ENCODE measurements around the gene ACTRT1. TPM values are rescaled to one million over a fixed set of nuclear protein-coding genes. Genes with fewer than 3 reads are reported as not detected.

Gene ACTRT1
- total and polyA plus RNA-seq, 2 donors (not counting 3 experiments of a cell fraction or from before 2014, with no cell fraction given) = not detected

GRCh38 chrX:128051526-128051925, 677 bp downstream of the ACTRT1 start:
- no peaks in the 10 kb centered on the region for H3K9me1 ChIP-seq (replicated peaks; ENCODE audit: control insufficient read depth, extremely low read depth, insufficient read depth, low read length)
- no peaks in the 10 kb centered on the region for H3K4me1 ChIP-seq (ENCODE audit: control insufficient read depth, extremely low read depth, insufficient read depth, low read length)
- ChIA-PET POLR2A (no interaction called here), CTCF (no interaction called here)
- no peak for TF ChIP-seq JUN (IDR thresholded peaks at IDR 0.05; ENCODE audit: borderline replicate concordance, insufficient read depth, insufficient read length, low read depth)
- TF ChIP-seq GATA2 (IDR thresholded peaks at IDR 0.05; ENCODE audit: insufficient read depth, insufficient read length, low read depth, low read length) = no peak
- no peak for TF ChIP-seq POLR2AphosphoS5 (IDR thresholded peaks at IDR 0.05; ENCODE audit: insufficient read depth, low read depth, low read length)
- no peak overlapping the region for H2AFZ ChIP-seq (ENCODE audit: low read depth, low read length)
- no peaks in the 10 kb centered on the region for H3K79me2 ChIP-seq (ENCODE audit: control insufficient read depth, insufficient read depth, low read length)
- intact Hi-C loops (cut with micrococcal nuclease) (no loop called here), dilution Hi-C loops (cut with MboI; ENCODE audit: extremely low pct_ligation_motif_present, low sequenced_read_pairs) (no loop called here)
- H3K4me2 ChIP-seq (ENCODE audit: insufficient read depth, low read length) = no peak overlapping the region
- no peak overlapping the region for H3K9ac ChIP-seq (replicated peaks; ENCODE audit: extremely low read depth, insufficient read depth, low read length)
- no peak overlapping the region for H3K4me3 ChIP-seq (replicated peaks in 1 of 3; ENCODE audit: insufficient read depth in 1 of 3, low read depth in 1 of 3, low read length in 3 of 3)
- no peaks in the 10 kb centered on the region for H3K9me3 ChIP-seq (replicated peaks; ENCODE audit: control insufficient read depth, insufficient read depth, low read length)
- no TSS peak for BruUV-seq (replicated peaks)
- H4K20me1 ChIP-seq (replicated peaks; ENCODE audit: control insufficient read depth, extremely low read depth, insufficient read depth, low read length) = no peaks in the 10 kb centered on the region
- DNase-seq (ENCODE audit: low read depth, low spot score) (no peak), FAIRE-seq (no peak)
- H3K36me3 ChIP-seq (ENCODE audit: control insufficient read depth in 2 of 2, extremely low read depth in 1 of 2, insufficient read depth in 2 of 2, low read length in 2 of 2) = no peaks in the 10 kb centered on the region
- no peaks in the 10 kb centered on the region for H3K27me3 ChIP-seq (ENCODE audit: control insufficient read depth in 2 of 2, insufficient read depth in 2 of 2, low read length in 2 of 2)
- no peak overlapping the region for H3K27ac ChIP-seq (ENCODE audit: insufficient read depth, low read depth, low read length)

GRCh38 chrX:128035318-128035717, 16.9 kb downstream of the ACTRT1 start:
- ChIA-PET POLR2A (no interaction called here), CTCF (interaction anchor here (1.0 to 1.9 kb wide), 2 partner anchors 14 to 21 kb away, joined by 3 to 7 read pairs; no protein-coding TSS in a partner anchor)
- Histone ChIP-seq H2AFZ (ENCODE audit: low read depth, low read length) (peak overlapping the region; percentile 3), H3K4me3 (replicated peaks in 1 of 3; ENCODE audit: insufficient read depth in 1 of 3, low read depth in 1 of 3, low read length in 3 of 3) (no peak overlapping the region), H3K9me1 (replicated peaks; ENCODE audit: control insufficient read depth, extremely low read depth, insufficient read depth, low read length) (no peaks in the 10 kb centered on the region), H3K27ac (ENCODE audit: insufficient read depth, low read depth, low read length) (peak overlapping the region; percentile 99), H4K20me1 (replicated peaks; ENCODE audit: control insufficient read depth, extremely low read depth, insufficient read depth, low read length) (no peaks in the 10 kb centered on the region), H3K27me3 (ENCODE audit: control insufficient read depth in 2 of 2, insufficient read depth in 2 of 2, low read length in 2 of 2) (no peaks in the 10 kb centered on the region), H3K79me2 (ENCODE audit: control insufficient read depth, insufficient read depth, low read length) (no peaks in the 10 kb centered on the region), H3K4me1 (ENCODE audit: control insufficient read depth, extremely low read depth, insufficient read depth, low read length) (peaks cover 20% of the 10 kb centered on the region), H3K36me3 (ENCODE audit: control insufficient read depth in 2 of 2, extremely low read depth in 1 of 2, insufficient read depth in 2 of 2, low read length in 2 of 2) (no peaks in the 10 kb centered on the region), H3K9ac (replicated peaks; ENCODE audit: extremely low read depth, insufficient read depth, low read length) (peak overlapping the region; percentile 74), H3K4me2 (ENCODE audit: insufficient read depth, low read length) (no peak overlapping the region), H3K9me3 (replicated peaks; ENCODE audit: control insufficient read depth, insufficient read depth, low read length) (no peaks in the 10 kb centered on the region)
- dilution Hi-C loops (cut with MboI; ENCODE audit: extremely low pct_ligation_motif_present, low sequenced_read_pairs) (no loop called here), intact Hi-C loops (cut with micrococcal nuclease) (loop anchor here (1.0 to 5.0 kb wide), 3 partner anchors 14 to 1478 kb away; no protein-coding TSS in a partner anchor)
- FAIRE-seq (peak; percentile 56), DNase-seq (ENCODE audit: low read depth, low spot score) (peak; percentile 76)
- peak; percentile 47 for TF ChIP-seq GATA2 (IDR thresholded peaks at IDR 0.05; ENCODE audit: insufficient read depth, insufficient read length, low read depth, low read length)
- no peak for TF ChIP-seq MYC (IDR thresholded peaks at IDR 0.05; ENCODE audit: low read depth, low read length)
- no peak for TF ChIP-seq POLR2A (IDR thresholded peaks at IDR 0.05; ENCODE audit: low read depth, low read length)
- TF ChIP-seq POLR2AphosphoS5 (IDR thresholded peaks at IDR 0.05; ENCODE audit: insufficient read depth, low read depth, low read length) = no peak
- TF ChIP-seq FOS (IDR thresholded peaks at IDR 0.05; ENCODE audit: borderline replicate concordance, insufficient read depth, low read length) = no peak
- TF ChIP-seq MAX (IDR thresholded peaks at IDR 0.05; ENCODE audit: insufficient read depth, insufficient read length) = no peak
- peak; percentile 72 for TF ChIP-seq JUN (IDR thresholded peaks at IDR 0.05; ENCODE audit: borderline replicate concordance, insufficient read depth, insufficient read length, low read depth)
- no peak for TF ChIP-seq EZH2 (IDR thresholded peaks at IDR 0.05; ENCODE audit: borderline replicate concordance, low read depth, low read length, severe bottlenecking)
- no peak for TF ChIP-seq CTCF (IDR thresholded peaks at IDR 0.05; ENCODE audit: extremely low read depth in 1 of 2, insufficient read depth in 1 of 2, low read depth in 1 of 2, low read length in 2 of 2)
- BruUV-seq (replicated peaks) = no TSS peak

Data from endothelial cell of umbilical vein (primary cell).